ENCODE measurements around the gene FTO.
"Not testable (repeated sequence)": the region's sequence is repeated elsewhere in the genome, so short reads cannot be mapped to it uniquely, and the experiment has no call there.

The FTO gene

DNA sequence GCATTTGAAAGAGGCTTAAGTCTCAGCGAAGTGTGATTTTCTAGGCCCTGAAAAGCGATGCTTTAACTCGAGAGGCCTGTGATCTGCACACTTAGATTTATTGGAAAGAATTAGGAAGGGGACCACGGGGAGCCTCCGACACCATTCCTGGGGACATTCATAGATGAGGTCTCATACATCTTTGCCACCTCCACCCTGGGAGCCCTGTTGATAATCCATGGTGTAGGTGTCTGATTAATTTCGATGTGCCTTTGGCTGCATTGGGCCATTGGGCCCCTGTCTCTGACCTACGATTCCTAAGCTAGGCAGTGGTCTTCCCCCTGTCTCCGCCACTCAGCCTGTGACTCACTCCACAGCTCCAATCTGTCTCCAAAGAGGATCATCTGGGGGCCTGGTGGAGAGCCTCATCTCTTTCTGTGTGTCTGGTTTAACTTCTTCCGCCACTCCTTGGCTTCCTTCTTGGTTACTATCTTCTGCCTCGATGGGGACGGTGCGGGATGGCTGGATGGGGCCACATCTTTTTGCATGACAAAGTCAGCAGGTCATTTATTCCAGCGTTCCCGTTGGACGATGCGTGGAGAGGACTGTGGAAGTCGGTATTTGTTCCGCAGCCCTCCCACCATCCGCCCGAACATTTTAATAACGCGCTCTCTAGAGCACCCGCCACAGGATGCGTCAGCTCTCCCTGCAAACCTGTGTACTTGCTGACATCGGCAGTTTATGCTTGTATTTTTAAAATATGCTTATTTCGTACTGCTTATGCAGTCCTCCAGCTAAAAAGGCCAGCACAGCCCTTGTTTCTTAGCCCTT lies 473.3 kb downstream of the FTO start:
- no peak for DNase-seq (ENCODE audit: low read depth in 3 of 3)

GRCh38 chr16:54177862-54178477 lies 474.0 kb downstream of the FTO start:
- no peak for DNase-seq (ENCODE audit: low read depth in 3 of 3)

GRCh38 chr16:54178478-54178976 lies 474.6 kb downstream of the FTO start:
- DNase-seq (ENCODE audit: low read depth in 3 of 3) = no peak

DNA sequence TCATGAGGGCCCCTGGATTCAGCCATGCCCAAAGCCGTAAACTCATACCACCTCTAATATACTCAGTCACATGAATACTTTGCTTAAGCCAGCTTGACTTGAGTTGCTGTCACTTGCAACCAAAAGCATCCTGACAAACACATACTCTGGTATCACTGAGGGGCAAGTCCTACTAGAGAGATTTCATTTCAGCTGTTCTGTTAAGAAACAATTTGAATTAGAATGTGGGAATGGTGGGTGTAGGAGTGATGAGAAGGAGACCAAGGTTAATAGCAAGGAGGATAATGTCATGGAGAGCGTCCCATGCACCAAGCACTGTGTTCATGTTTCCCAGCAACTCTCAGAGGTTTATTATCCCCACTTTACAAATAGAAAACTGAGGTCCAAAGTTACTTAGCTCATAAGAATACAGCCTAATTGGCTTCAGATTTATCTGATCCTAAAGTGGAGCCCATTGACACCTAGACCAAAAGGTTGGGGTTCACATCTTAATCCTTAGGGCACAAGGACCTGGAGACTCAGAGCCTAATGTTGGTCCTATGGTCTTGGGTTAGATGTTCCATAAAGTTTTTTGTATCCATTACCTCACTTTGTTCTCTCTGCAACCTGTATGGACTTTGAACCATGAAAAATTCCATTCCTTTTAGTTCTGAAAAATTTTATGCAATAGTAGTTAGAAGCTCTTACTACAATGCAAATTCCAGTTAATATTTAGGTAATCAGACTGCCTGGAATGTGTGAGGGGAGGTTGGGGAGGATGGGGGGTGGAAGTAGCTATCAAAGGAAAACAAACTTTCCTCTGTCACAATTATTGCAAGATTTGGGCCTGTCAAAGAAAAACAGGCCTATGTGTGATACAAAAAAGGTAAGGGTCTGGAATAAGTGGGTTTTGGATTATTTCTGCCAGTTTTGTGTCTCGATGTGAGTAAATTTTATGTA lies 476.7 kb downstream of the FTO start:
- no peak for DNase-seq (ENCODE audit: low read depth in 3 of 3)

DNA sequence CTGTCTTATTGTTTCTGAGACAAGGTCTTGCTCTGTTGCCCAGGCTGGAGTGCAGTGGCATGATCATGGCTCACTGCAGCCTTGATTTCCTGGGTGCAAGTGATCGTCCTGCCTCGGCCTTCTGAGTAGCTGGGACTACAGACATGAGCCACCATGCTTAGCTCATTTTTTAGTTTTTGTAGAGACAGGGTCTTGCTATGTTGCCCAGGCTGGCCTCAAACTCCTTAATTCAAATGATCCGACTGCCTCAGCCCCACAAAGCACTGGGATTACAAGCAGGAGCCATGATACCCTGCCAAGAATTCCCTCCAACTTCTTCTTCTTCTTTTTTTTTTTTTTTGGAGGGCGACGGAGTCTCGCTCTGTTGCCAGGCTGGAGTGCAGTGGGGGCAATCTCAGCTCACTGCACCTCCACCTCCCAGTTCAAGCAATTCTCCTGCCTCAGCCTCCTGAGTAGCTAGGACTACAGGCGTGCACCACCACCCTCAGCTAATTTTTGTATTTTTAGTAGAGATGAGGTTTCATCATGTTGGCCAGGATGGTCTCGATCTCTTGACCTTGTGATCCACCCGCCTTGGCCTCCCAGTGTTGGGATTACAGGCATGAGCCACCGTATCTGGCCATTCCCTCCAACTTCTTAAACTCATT lies 477.9 kb downstream of the FTO start:
- not testable (repeated sequence) for DNase-seq (ENCODE audit: low read depth in 3 of 3)

DNA sequence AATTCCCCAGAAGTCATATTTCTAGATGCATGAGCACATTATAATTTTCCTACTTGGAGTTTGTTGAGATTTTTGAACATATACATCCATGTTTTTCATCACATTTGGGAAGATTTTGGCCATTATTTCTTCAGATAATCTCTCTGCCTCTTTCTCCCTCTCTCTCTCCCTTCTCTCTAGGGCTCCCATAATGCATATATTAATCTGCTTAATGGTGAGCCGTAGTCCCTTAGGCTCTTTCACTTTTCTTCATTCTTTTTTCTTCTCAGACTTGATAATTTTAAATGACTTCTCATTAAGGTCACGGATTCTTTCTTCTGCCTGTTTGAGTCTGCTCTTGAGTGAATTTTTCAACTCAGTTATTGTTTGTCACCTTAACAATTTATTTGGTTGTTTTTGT lies 481.1 kb downstream of the FTO start:
- DNase-seq (ENCODE audit: low read depth in 3 of 3) = no peak

DNA sequence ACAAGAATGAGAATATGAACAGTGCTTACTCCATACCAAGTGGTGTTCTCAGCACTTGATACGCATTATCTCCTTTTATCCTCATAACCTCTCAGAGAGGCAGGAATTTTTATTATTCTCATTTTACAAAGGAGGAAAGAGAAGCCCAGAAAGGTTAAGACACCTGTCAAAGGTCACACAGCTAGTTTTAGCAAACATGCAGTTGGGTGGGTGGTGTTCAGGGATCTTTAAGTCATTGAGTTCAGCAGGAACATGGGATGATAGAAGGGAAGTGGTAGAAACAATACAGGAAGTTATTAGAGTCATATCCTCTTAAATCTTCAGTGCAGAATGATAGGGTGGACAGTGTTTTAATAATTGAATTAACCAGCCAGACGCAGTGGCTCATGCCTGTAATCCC lies 487.2 kb downstream of the FTO start:
- DNase-seq (ENCODE audit: low read depth in 3 of 3) = no peak

DNA sequence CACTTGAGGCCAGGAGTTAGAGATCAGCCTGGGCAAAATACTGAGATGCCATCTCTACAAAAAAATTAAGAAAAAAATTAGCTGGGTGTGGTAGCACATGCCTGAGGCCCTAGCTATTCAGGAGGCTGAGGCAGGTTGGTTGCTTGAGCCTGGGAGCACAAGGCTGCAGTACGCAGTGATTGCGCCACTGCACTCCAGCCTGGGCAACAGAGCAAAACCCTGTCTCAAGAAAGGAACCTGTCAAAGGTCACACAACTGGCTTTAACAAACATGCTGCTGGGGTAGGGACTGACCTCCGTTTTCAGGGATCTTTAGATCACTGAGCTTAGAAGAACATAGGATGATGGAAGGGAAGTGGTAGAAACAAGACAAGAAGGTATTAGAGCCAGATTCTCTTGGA lies 487.6 kb downstream of the FTO start:
- no peak for DNase-seq (ENCODE audit: low read depth in 3 of 3)

- no peak for DNase-seq (ENCODE audit: low read depth in 3 of 3)
These were observed 489.2 kb downstream of the FTO start for GRCh38 chr16:54193013-54193664.

GRCh38 chr16:54193665-54194333 lies 489.8 kb downstream of the FTO start:
- DNase-seq (ENCODE audit: low read depth in 3 of 3) = no peak

DNA sequence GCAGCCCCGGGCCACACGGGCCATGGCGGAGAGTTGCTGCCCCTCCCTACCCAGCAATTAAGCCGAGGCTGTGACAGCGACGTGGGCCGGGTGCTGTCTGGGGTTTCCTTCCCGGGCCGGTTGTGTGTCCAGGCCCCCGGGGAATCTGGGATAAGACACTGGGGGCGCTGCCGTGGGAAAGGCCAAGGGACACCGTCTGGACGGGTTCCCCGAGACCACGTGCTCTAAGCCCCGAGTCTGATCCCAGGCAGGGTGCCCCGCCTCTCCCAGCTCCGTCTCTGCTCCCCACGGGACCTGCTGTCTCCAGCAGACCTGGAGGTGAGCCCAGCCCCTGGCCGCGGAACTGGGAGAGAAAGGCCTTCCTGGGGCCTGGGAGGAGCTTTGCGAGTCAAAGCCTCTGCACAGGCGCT lies 490.4 kb downstream of the FTO start:
- DNase-seq (ENCODE audit: low read depth in 3 of 3) = no peak

GRCh38 chr16:54197758-54198157 lies 493.8 kb downstream of the FTO start:
- no peak for DNase-seq (ENCODE audit: low read depth in 3 of 3)

DNA sequence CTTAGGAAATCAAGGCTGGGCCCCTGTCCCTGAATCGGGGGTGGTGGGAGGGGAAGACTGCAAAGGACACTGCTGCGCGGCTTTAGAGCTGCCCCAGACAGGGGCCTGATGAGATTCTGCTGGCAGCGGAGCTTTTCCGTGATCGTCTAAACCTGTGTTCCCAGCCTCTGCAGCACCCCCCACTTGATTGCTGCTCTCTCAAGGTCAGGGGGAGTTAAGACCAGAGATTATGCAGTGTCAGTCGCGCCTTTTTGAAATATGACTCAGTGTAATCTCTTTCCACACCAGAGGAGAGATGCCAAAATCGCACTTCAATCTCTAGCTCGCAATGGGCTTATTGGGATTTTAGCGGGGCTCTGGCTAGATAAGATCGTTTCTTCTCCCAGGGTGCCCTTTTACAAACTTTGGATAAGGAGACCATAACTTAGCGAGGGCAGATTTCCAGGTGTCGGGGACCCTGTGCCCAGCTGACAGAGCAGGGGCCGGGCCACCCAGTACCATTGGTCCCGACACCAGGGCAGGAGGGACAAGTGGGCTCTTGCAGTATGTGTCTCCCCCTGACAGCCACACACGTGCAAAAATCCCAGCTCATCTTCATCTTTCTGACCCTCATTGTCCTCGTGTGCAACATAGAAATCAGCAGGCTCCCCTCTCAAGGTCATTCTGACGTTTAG lies 495.7 kb downstream of the FTO start:
- DNase-seq (ENCODE audit: low read depth in 3 of 3) = no peak

DNA sequence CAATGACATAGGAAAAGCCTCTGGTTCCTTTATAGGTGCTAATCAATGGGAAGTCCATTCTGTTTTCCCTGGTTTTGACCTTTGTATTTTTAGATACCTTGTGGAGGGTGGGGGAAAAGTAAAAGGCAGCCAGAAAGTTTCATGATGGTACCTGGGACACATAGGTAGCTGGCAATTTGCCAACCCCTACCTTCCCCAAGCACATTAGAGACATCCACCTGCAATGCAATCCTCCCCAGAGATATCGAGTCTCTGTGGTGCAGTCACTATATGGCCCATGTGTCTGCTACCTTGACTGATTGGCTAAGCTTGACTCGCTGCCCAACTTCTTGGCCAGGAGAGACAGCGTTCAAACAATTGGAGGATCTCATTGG lies 496.2 kb downstream of the FTO start:
- no peak for DNase-seq (ENCODE audit: low read depth in 3 of 3)

- DNase-seq (ENCODE audit: low read depth in 3 of 3) = no peak
These were observed 496.8 kb downstream of the FTO start for GRCh38 chr16:54200720-54201119.

DNA sequence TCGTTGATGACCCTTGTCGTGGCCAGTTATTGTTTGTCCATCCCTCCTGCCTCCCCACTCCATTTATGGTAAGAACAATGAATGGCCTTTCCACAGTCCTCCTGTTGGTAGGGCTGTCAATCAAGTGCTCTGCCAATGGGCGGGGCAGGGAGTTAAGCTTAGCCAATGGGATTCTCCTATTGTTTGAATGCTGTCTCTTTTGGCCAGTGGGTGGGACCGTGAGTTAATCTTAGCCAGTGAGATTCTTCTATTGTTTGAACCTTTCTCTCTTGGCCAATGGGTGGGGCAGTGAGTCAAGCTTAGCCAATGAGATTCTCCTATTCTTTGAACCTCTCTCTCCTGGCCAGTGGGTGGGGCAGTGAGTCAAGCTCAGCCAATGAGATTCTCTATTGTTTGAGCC lies 497.2 kb downstream of the FTO start:
- DNase-seq (ENCODE audit: low read depth in 3 of 3) = no peak
